Activated CD4-positive, alpha-beta T cell treated with anti-CD3 and anti-CD28 coated beads, Interleukin-2, amount 50 U/mL, for 4 hours (primary cell): Measurements from ENCODE around the gene OVOL1.

Source experiments
- DNase-seq, 2 experiments: peaks; one replicate each; pipeline ENCODE4 v3.0.0-alpha.2; 2020

The OVOL1 gene

DNA sequence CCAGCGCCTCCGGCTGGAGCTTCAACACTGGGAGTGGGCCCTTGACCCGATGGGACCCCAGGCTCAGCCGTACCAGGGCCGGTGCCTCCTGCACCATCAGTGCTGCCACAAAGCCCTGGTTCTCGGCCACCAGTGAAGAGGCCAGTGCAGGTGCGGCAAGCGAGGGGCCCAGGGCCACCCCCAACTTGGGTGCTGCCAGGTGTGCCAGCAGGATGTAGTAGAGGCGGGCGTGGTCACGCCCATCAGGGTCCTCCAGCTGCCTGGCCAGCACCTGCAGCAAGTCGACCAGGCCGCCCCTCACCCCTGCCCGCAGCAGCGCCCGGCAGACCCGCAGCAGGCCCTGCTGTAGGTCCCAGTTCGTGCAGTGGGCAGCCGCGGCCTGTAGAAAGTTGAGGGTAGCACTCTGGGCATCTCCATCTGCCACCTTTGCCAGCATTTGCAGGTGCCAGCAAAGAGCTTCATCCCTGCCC is 8.4 kb upstream of the OVOL1 start:
- DNase-seq = no peak

DNA sequence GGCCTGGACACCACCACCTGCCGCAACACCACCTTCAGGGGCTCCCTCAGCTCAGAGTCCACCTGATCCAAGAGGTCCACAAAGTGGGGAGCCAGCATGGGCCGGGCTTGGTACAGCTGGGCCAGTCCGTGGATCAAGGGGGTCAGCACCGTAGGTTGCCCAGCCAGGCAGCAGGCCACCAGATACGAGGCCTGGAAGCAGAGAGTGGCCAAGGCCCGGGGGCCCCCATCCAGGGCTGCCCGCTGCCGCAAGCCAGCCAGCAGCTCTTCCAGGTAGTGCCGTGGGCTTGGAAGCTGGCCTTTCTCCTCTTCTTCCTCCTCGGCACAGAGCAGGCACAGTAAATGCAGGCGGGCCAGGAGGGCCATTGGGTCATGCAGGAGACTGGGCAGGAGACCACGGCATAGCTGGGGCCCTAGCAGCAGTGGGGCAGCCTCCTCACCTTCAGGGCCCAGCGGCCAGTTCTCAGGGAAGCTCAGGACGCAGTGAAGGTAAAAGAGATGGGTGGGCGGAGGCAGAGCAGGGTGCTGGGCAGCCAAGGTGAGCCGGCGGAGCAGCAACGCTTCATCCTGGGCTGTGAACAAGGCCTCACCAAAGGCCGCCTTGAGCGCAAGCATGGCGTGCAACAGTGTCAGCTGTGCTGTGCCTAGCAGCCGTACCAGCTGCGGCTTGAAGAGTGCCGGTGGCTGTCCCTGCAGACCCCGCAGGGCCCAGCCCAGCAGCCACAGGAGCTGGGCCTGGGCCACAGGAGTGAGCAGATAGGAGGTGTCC is 7.8 kb upstream of the OVOL1 start:
- no peak for DNase-seq

DNA sequence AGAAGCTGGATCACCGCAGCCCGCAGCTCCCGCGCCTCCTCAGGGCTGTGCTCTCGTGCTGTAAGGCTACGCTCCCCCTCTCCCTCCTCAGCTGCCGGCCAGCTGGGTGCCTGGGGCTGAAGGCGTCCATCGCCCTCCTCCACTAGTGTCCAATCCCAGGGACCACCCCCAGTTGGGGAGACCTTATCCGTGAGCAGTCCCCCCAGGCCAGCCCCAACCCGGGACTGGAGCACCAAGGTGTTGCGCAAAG is 7.3 kb upstream of the OVOL1 start:
- no peak for DNase-seq

DNA sequence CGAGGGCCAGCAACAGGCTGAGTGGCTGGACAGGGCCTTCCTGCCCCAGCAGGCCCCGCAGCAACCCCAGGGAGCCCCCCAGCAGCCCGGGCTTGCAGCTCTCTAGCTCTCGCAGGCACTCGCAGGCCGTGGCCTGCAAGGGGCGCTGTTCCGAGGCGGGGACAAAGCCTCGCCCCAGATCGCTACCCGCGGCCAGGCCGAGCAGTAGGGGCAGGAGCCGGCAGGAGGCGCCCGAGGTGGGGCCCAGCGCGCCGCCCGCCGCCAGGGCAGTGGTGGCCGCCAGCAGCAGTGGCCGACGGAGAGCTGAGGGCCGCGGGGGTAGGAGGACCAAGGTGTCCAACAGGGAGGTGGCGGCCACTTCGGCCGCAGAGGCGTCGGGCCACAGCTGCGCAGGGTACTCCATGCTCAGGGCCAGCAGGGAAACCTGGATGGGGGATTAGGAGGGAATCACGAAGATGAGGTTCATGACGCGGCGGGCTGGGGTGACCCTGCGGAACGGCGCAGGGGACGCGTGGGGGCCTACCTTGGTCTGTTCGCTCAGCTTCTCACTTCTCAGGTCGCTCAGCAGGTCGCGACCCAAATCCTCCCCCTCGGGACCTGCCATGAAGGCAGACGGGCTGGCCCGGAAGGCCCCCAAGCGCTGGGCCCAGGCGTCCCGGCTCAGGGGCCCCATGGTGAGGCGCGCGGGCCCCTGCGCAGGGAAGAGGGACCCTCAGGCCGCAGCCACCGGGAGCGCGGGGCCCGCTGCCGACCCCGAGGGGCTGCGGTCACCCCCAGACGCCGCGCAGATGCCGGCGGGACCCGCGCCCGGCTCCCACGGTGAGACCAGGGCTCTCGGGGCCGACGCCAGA is 6.7 kb upstream of the OVOL1 start:
- peak; percentile 64 to 67 for DNase-seq

DNA sequence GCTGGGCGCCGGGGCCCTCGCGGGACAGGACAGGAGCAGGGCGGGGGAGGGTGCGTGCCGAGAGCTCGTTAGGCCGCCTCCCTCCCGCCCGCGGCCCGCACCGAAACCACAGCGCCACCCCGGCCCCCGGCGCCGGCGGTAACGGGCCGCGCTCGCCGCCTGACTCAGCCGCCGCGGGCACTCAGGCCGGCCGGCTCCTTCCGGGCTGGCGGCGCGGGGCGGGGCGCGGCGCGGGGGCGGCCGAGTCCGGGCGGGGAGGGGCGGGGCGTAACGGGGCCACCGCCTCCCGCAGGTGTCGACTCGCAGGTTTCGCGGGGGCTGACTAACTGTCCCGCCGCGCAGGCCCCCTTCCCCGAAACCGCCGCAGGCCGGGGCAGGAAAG is 6.1 kb upstream of the OVOL1 start, which contains the start of gene AP5B1:
Gene AP5B1, minus strand, starts transcription at position 207 of the 382 bp plus-strand sequence. CDS start 385 bp downstream, outside the sequence.
- DNase-seq = peak; percentile 60 to 65

DNA sequence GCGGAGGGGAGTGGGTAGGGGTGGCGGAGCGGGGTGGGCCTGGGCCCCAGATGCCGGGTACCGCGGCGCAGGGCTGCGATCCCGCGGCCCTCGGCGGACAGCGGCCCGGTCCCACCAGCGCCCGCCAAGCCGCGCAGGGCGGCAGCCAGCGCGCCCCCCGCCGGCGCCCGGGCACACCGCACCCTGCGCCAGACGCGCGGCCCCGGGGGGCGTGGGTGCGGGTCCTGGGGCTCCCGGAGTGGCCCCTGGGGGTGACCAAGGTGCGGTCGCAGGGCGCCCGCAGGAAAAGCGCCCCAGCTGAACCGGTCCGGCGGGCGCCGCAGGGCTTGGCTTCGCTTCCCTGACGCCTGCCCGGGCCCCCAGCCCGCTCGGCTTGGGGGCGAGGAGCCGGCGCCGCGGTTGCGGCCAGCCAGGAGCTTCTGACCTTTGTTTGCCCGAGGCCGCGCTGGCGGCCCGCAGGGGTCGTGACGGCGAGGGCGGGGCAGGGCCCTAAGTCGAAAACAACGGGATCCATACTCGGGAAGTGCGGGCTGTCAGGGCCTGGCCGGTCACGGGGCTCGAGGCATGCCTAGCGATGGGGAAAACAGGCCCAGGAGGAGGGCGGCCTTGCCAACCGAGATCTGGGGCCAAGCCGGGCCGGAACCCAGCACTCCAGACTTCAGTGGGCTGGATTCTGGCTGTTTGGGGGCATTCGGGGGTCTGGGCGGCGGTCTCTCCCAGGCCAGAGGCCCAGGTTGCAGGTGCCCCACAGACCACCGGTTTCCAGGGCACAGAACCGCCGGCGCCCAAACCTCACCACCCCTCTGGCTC is 5.5 kb upstream of the OVOL1 start:
- DNase-seq = no peak

DNA sequence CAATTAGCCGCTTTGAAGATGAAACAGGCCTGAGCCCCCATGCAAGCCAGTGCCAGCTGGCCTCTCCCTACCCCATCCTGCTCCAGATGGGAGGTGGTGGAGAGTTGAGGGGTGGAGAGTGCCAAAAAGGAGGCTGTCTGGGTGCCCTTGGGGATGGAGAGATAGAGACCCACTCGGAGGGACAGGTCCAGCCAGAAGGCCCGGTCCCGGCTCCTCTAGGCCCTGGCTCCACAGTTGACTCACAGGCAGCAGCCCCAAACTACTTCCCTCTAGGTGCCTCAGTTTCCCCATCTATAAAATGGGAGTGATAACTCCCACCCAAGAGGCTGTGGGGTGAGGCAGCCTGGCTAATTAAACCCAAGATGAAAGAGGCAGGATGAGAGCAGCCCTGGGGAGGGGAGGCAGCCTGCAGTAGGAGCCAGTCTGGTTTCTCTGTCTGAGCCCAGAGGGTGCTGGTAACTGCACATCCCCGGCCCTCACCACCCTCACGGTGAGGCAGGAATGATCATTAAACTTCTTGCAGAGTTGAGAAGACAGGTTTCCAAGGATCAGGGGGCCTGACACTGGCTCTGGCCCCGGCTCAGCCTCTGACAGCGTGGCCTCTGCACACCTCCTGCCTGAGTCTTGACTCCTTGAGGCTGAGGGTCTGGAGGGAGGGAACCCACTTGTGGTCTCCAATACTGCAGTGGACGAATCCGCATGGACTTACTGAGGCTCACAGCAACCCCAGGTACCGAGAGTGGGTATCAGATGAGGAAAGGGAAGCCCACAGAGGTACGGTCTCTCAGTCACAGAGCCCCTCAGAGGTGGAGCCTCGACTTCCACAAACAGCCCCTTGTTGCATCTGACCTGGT is 4.7 kb upstream of the OVOL1 start:
- DNase-seq = no peak

DNA sequence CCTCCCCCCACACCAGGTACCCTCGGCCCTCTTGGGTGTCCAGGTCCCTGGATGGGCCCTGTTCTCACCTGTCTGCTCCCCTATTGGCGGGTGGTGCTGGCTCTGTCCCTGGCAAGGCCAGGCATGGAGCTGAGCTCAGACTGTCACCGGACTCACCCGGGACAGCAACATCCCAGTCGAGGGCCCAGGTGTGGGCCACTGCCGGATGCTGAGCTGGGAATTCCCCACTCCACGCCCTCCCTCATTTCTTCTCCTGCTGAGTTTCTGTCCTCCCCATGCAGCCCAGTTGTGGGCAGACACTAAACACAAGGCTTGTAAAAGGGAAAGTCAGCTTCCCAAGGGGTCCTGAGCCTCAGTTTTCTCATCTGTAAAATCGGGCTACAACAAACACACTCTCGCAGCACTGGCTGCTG is 4.0 kb upstream of the OVOL1 start:
- no peak for DNase-seq

DNA sequence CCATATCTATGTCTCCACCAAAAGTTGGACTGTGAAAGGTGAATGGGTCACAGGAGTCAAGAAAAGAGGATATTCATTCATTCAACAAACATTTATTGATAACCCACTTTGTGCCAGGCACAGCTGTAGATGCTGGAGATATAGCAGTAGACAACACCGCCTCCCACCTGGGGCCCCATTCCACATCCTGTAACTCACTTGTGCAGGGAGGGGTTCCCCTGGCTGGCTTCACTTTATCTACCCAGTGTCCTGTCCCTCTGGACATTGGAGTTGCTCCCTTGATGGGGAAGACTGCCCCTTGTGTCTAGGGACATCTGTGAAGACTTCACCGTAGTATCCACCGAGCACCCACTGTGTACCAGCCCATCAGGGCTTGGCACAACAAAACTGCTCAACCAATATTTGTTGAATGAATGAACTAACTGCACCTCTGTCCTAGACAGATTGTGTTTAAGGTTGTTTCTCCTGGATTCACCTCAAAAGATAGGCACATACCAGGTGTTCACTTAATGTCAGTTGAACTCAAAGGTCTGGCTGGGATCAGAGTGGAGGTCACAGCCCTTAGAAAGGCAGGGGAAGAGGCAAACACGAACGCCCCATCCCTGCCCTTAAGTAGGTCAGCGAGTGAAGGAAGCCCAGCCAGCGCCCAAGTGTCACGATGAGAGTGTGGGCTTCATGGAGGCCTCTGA is 1.4 kb upstream of the OVOL1 start:
- DNase-seq = no peak

DNA sequence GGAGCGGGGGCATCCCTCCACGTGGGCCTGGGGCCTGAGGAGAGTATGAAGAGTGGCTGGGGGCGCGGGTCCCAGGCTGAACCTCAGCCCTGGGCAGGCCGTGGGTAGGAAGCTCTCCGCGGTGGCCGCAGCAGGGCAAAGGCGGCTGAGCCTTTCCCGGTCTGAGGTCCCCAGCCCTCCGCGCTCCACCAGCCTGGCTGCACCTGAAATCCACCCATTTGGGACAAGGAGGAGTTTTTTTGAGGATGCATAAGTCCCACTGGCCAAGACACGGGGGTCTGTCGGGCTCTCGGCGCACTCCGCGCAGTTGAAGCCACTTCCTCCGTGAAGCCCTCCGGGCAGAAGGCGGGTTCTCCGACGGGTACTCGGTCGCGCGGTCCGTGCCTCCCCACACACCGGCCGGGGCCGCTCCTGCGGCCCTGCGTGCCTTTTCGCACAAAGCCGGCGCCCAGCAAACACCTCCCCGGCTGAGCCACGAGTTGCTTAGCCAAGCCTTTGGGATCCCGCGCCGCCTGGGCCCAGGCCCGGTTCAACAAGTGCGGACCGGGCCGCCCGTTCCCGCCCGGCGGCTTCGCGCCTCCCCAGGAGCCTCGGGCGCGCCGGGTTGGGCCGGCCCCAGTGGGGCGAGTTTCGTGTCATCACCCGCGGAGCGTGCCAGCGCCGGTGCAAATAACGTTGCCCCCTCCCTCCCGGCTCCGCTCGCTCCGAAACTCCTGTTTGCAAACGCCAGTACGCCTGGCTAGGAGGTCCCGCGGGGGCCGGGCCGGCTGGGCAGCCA is 666 bp upstream of the OVOL1 start:
- DNase-seq = no peak

DNA sequence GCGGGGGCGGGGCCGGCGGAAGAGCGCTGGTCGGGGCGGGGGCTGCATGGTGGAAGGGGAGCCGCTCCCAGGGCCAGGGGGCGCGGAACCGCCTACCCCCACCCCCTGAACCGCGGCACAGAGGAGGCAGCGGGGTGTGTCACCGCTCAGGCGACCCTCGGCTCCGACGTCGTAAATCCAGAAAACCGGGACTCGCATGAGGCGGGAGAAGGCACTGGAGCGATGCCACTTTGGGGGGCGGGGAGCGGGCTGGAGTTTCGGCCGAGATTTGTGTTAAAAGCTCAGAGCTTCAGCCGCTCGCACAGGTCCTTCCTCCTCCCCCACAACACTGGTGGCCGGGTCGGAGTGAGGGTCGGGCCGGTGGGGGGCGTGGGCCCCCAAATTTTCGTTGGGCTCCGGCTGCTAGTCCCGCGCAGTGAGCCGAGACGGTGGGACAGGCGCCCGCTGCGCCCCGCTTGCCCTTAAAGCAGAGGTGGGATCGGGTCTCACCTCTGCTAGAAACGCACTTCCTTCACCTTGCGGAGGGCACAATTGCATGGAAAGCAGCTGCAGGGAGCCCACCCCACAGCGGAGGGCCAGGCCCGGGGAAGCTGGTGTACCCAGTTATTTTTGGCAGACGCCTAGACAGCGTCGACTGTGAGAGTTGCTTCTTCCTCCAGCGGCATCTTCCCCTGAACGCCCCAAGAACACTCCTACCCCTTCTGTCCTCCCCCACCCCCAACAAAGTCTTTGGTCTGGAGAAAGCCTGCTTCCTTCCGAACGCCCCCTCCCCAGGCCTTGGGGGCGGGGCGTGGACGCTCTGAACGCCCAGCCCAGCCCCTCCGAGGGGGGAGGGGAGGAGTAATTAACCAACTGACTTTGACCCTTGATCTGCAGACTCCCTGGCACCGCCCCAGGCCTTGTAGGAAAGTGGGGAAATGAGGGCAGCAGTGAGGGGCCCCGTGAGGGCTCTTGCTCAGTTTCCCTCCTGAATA is 1.1 kb downstream of the OVOL1 start:
- no peak for DNase-seq

DNA sequence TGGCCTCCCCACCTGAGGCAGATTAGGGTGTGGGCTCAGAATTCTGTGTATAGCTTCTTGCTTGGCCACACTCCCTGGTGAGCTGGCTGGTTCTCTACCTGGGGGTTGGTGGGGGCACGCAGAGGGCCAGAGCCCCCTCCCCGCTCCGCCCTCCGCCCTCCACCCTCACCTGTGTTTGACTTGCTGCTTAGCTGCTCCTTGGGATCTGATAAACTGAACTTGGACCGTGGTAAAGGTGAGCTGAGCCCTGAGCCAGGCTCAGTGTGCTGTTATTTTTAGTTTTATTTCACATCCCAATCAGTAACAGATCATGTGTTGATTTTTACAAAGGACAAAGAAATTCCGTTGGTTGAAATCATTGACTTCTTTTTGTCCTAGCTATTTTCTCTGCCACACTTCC is 2.0 kb downstream of the OVOL1 start:
- DNase-seq = no peak

DNA sequence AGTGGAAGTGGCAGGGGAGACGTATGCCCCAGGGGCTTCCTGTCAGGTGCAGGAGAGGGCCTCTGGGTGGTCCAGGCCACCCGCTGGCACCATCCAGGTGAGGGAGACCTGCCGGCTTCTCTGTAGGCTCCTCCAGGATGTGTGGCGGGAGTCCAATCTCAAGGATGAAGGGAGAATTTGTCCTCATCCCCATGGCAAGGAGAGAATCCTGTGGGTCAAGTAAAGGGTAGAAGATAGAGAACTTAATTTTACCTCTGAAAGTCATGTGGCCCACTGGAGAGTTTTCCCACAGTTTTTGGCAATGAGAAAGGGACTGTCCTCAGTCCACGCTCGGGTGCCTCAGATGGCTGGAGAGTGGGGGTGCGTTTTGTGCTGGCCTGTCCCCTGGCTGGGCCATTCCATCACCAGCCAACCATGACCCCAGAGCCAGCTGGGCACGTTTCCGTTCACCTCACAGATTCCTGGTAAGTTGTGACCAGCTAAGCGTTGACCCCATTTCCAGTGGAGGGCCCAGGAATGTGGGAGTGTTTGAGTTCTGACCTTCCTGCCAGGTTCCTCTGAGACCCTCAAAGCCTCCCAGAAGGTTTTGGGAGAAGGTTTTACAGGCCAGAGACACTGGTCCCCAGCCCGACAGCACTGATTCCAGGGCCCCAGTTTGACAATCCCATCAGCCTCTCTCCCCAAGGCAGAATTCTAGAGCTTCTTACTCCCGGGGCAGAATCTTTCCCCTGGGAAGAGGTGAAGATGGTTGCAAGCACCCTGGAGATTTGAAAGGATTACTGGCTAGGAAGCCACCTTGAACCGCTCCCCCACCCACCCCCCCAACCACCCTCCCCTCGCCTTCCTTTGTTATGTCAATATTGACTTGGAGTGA is 2.6 kb downstream of the OVOL1 start:
- no peak for DNase-seq

DNA sequence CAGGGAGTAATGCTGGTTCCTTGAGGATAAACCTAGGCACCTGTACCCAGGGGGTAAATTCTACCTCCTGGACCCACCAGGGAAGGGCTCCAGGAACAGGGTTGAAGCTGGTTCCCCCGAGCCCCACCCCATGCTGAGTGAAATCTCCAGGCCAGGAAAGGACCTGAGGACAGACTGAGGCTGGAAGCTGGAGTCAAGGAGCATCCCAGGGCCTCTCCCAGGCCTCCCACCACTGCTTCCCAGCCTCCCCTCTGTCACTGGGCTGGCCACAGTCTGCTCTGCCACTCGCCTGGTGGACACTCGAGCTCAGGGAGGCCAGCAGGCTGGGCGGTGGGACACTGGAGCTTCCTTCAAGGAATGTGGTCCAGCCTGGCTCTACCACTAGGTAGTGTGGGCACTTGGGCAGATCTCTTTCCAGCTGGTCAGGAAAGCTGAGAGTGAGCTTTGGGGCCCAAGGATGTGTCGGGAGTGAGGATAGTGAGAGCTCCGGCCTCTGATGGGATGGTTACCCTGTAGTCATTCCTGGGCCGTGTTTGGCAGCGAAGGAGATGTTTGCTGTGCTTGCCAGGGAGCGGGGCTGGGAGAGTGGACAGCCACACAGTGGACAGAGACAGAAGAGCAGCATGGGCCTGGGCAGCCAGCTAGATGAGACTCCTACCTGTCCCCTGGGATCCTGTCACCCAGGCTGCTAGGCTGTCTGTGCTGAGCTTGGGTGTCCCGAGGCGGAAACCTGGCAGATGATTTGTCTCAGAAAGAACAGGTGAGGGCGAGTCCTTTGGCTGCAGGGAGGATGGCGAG is 3.4 kb downstream of the OVOL1 start:
- no peak for DNase-seq

DNA sequence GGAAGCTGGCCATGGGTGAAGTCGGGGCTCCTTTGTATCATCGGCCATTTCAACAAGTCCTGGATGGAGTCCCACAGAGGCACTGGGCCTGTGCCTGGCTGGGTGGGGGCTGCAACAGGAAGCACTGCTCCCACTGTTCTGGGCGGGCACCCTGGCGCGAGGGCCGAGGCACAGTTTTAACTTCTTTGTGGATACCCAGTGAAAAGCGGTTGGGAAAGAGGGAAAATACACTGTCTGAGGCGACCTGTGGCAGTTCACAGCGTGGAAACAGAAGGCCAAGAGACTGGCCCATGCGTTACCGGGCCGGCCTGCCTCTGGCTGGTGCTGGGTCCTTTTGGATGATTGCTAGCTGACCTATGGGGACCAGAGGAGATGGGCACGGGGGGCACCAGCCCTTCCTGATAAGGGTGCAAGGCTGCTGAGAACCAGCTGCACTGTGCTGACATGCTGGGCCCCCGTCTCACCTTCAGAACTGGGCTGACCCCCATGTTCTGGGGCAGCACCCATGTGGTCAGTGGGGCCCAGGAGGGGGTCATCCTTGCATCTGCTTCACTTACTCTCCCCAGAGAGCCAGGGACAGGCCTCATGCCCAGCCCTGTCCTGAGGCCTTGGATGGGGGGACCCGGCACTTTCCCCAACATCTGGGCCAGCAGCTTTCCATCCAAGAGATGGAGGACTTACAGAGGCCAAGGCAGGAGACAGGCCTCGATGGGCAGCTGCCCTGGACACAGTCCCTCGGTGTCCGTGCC is 4.2 kb downstream of the OVOL1 start:
- no peak for DNase-seq

DNA sequence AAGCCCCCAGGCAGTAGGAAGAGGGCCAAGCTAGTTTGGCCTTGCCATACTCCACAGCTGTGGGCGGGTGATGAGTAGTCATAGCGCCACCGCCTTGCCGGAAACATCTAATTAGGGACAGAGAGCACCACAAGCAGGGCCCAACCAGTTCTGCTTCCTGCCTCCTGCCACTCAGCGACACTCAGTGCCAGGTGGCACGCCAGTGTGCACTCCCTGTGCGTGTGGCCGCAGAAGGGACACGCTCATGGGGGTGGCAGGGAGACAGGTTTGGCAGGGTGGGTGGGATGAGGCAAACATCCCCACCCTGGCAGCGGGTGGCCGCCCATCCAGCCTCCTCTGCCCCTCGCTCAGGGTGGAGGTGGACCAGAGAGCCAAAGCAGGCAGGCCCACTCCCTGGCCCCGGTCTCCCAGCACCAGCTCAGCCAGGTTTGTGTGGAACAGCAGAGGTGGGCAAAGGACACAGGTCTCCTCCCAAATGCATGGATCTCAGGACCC is 4.9 kb downstream of the OVOL1 start:
- no peak for DNase-seq

DNA sequence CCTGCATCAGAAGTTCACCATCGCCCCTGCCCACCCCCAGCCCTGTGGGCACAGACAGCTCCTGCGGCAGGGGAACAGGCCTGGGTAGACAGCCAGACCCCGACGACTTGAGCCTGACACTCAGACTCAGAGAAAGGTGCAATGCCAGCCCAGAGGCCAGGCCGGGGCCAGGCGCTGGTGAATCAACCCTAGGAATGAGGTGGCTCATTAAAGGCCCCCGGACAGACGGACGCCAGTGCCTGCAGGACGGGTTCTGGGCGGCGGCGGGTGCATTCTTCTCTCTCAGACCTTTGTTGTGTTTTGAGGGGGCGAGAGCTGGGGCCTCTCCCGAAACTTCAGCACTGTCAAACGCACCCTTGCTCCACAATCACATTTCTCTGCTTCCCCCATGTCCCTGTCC is 5.6 kb downstream of the OVOL1 start:
- DNase-seq = no peak
